Stimulated activated CD8-positive, alpha-beta memory T cell treated with anti-CD3 and anti-CD28 coated beads, Interleukin-12 subunit alpha, Interleukin-12 subunit beta, amount 100 ng/mL, for 1 hour (primary cell): ENCODE measurements around the gene NAXD.
"Not testable (repeated sequence)": the region's sequence is repeated elsewhere in the genome, so short reads cannot be mapped to it uniquely, and the experiment has no call there.

Experiments
- DNase-seq: peaks from one replicate; pipeline ENCODE4 v3.0.0-alpha.2; 2020; ENCODE audit warnings: low read depth

The NAXD gene

DNA sequence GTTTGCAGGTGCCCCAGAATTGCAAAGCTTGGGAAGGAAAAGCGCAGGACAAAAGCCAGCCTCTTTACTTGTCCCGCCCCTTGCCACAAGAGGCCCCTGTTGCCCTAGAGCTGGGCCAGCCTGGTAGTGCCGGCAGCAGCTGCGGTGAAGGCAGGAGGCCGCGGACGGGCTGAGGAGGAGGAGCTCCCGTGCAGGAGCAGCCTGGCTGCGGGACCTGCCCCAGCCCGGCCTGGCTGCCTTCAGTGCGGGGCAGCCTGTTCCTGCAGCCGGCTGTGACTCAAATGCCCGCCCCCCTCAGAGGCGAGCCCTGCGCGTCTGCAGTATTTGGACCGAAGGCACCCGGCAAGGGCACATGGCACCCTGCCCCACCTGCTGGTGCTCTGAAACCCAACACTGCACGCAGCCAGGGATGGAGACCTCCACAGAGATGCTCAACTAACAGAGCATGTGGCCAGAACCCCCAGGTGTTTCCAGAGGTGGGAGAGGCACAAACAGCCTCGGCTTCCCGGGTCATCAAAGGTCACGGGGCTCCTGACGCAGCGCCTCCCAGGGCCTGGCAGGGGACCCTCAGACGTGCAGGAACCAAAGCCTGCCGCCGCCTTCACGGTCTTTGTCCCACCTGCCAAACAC is 29.7 kb downstream of the NAXD start:
- DNase-seq, result no peak

- DNase-seq, result no peak
Observed at GRCh38 chr13:110645750-110646149, 30.4 kb downstream of the NAXD start.

DNA sequence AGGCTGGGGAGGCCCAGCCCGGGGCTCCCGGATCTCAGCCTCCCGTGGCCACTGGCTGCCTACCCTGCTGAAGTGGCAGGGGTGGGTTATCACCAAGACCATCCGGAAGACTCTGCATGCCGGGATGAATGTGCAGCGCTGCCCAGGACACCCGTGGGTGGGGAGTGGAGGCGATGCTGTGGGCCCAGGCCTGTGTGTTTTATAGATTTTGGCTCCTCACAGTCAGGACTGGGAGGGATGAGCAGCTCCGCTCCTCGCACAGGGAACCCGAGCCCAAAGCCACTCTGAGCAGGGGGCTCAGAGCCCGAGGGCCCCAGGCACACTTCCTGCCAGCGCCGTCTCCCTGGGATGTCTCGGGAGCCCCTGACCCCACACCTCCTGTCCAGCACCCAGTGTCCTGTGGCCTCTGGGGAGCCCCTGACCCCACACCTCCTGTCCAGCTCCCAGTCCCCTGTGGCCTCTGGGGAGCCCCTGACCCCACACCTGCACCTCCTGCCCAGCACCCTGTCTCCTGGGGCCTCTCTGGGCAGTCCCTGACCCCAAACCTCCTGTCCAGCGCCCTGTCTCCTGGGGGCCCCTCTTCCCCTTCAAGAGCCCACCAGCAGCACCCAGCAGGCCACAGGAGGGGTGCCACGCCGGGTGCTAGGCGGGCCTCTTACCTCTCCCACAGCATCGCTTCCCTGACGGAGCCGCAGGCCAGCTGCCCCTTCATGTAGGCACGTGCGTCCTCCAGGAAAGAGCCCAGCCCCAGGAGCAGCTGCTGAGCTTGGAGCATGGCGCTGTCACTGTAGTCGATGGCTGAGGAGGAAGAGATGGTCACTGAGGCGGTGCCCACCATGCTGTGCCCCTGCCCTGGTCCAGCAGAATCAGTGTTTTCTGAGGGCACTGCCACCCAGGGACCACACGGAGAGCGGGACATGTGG is 31.4 kb downstream of the NAXD start:
- no peak for DNase-seq

DNA sequence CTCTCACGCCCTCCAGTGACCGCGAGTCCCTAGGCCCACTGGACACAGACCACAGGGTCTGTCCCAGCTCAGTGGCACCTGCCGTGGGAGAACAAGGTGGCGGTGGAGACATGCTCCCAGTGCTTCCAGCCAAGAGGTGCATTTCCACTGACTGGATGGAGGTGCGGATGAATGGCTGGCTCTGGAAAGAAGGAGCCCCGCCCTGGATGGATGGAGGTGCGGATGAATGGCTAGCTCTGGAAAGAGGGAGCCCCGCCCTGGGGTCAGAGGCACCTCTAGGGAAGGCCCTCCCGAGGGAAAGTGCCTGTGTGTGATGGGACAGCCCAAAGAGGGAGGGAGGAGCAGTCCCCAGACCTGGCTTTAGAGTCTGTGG is 32.0 kb downstream of the NAXD start:
- no peak for DNase-seq

GRCh38 chr13:110648146-110648819 is 32.9 kb downstream of the NAXD start:
- no peak for DNase-seq

- DNase-seq, result no peak
Observed at GRCh38 chr13:110648848-110649421, 33.6 kb downstream of the NAXD start.

- DNase-seq, result no peak
Observed at GRCh38 chr13:110649551-110649950, 34.2 kb downstream of the NAXD start.

- no peak for DNase-seq
Observed at GRCh38 chr13:110650436-110650835, 35.1 kb downstream of the NAXD start.

DNA sequence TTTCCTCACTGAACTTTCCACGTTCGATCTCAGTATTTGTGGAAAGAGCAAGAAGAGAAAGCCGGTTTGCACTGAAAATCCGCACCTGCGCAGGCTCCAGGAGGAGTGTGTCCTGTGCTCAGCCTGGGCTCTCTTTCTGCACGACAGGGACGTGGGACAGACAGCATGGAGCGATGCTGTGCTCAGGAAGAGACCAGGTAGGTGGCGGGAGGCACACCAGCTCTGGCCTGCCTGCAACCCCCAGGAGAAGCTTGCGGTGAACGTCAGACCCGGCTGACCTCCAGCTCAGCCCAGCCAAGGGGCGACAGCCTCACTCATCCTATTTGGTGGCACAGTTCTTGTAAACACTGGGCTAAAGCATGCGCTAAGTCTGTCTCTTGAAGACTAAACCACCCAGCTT is 35.9 kb downstream of the NAXD start:
- no peak for DNase-seq

DNA sequence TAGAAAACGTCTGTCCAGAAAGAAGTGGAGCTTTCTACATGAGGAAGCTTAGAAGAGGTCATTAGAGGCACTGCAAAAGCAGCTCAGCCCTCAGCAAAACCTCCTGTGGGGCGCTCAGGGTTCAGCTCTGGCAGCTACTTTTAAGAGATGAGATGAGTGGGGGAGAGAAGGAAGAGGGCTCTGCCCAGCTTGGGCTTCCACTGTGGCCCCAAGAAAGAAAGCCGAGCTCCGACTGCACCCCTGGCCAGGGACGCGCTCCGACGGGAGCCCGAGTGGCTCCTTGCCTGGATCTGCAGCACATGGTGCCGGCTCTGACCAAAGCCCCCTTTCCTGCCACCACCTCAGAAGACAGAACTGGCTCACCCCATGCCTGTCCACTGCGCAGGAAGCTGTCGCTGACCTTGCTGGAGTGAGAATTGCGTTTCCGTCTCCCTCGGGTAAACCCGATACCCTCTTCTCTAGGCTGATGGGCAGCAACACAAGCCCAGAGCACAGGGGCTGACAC is 36.4 kb downstream of the NAXD start:
- DNase-seq, result no peak

DNA sequence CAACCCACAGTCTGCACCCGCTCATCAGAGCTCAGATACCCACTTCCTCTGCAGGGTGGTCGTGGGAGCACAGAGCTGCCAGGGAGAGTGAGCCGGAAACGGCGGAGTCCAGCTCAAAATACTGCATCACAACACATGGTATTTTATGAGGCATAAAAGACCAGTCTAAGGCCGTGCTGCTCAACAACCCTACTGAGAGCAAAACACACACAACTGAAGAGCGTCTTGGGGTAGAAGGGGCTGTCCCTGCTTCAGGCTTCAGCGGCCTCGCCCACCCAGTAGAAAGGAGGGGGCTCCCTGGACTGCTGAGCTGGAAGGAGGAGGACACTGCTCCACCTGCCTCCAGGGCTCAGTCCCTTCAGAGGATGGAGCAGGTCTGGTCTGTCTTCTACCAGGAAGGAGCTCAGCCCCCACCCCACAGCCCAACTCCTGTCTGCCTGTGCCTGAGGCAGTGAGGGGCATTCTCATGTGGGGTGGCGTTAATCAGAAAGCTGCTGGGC is 36.9 kb downstream of the NAXD start:
- DNase-seq, result no peak

DNA sequence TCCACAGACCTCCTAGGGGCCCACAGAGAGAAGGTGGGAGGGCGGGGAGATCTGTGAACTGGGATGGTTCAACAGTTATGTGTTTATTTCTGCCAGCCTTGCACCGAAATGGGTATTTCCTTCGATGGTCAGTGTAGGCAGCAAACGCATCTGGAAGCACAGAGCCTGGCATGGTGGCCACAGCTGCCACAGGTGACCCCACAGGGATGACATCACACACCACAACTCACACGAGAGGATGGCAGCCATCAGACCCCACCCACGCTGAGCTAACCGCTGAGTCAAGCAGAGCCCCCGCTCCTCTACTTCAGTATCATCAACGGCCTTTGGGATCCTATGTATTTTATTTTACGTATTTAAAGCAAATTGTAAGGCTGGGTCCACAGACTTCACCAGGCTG is 37.4 kb downstream of the NAXD start:
- DNase-seq, result no peak

DNA sequence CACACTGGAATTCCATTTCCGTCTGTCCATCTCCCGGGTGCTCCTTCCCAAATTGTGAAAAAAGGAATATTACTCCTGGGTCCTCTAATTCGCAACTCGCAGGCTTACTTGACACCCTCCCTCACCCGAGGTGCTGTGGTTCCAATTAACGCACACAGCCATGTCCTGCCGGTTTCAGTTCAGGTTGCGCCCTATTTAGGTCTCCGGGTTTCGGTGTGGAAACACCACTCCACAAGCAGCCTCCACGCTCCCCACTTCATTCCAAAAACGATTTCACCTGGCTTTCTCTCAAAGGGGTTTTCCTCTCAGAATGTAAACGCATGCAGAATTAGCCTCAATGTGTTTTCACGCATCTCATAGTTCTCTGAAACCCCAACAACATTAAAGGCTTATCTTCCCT is 37.9 kb downstream of the NAXD start:
- DNase-seq, result no peak

GRCh38 chr13:110653851-110654250 is 38.5 kb downstream of the NAXD start:
- no peak for DNase-seq

GRCh38 chr13:110657196-110657595 is 41.9 kb downstream of the NAXD start:
- no peak for DNase-seq

DNA sequence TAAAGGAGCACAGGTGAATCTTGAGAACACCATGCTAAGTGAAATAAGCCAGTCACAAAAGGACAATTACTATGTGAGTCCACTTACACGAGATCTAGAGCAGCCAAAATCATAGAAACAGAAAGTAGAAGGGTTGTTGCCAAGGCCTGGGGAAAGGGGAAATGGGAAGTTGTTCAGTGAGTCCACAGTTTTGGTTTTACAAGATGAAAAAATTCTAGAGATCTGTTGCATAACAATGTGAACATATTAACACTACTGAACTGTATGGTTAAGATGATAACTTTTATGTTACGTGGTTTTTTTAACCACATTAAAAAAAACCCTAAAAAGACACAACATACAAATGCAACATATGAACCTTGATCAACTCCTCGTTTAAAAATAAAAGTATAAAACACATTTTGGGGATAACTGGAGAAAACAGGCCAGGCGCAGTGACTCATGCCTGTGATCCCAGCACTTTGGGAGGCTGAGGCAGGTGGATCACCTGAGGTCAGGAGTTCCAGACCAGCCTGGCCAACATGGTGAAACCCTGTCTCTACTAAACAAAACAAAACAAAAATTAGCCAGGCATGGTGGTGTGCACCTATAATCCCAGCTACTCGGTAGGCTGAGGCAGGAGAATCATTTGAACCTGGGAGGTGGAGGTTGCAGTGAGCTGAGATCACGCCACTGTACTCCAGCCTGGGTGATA is 43.0 kb downstream of the NAXD start:
- not testable (repeated sequence) for DNase-seq

DNA sequence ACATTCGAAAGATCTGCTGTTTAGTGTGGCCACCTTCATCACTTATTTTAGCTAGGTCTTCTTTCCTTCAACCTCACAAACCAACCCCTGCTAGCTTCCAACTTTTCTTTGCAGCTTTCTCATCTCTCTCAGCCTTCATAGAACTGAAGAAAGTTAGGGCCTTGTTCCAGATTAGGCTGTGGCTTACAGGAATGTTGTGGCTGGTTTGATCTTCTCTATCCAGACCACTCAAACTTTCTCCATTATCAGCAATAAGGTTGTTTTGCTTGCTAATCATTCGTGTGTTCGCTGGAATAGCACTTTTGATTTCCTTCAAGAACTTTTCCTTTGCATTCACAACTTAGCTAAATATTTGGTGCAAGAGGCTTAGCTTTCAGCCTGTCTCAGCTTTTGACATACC is 45.9 kb downstream of the NAXD start:
- no peak for DNase-seq

GRCh38 chr13:110662091-110662490 is 46.7 kb downstream of the NAXD start:
- DNase-seq, result no peak

DNA sequence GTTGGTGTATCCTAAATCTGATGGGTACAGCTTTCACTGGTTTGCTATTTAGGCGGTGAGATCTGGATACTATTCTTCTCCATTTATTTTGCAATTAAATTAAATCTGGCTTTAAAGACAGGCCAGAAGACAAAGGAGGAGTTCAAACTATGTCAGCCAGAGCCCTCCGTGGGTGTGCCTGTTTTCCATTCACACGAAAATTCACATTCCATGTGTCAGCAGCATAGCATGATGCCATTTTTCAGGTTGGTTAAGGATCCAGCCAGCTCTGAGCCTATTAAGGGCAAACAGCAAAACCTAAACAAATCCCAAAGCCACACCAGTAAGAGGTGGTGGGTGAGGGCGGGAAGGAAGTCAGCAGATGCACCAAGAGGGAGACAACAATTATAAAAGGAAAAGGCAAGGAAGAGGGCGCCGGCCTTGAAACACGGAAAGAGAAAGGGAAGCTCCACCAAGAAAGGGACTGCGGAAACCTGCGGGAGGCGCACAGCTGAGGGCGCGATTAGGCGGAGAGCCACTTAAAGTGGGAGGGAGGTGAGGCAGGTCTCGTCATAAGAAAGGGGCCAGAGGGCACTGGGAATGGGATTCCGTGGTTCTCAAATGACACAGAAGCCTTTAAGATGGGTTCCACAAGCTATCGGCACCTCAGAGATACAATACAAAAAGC is 47.6 kb downstream of the NAXD start:
- no peak for DNase-seq

- DNase-seq, result no peak
Observed at GRCh38 chr13:110663491-110663890, 48.1 kb downstream of the NAXD start.

- no peak for DNase-seq
Observed at GRCh38 chr13:110664041-110664440, 48.7 kb downstream of the NAXD start.
